ENCODE results near the gene RAB11FIP3.

GRCh38 chr16:560204-560700 is 134.8 kb downstream of the RAB11FIP3 start, which contains the start of gene PRR35:
- TF ChIP-seq, protein P1, sequence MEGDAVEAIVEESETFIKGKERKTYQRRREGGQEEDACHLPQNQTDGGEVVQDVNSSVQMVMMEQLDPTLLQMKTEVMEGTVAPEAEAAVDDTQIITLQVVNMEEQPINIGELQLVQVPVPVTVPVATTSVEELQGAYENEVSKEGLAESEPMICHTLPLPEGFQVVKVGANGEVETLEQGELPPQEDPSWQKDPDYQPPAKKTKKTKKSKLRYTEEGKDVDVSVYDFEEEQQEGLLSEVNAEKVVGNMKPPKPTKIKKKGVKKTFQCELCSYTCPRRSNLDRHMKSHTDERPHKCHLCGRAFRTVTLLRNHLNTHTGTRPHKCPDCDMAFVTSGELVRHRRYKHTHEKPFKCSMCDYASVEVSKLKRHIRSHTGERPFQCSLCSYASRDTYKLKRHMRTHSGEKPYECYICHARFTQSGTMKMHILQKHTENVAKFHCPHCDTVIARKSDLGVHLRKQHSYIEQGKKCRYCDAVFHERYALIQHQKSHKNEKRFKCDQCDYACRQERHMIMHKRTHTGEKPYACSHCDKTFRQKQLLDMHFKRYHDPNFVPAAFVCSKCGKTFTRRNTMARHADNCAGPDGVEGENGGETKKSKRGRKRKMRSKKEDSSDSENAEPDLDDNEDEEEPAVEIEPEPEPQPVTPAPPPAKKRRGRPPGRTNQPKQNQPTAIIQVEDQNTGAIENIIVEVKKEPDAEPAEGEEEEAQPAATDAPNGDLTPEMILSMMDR (IDR thresholded peaks at IDR 0.05): no peak
- TF ChIP-seq POLR2A (IDR thresholded peaks at IDR 0.05) (no peak), POLR2AphosphoS5 (IDR thresholded peaks at IDR 0.05) (no peak)

All from prostate gland (tissue), 2 donors.